NCI-H2196 (cell line): ENCODE data around the gene KRTAP12-3.
"Not testable (repeated sequence)": the region's sequence is repeated elsewhere in the genome, so short reads cannot be mapped to it uniquely, and the experiment has no call there.

ENCODE experiments used
- DNase-seq: peaks from one replicate; lab custom pipeline; 2025; ENCODE audit not compliant: unreplicated experiment; lab: John Stamatoyannopoulos, UW

KRTAP12-3 gene

DNA sequence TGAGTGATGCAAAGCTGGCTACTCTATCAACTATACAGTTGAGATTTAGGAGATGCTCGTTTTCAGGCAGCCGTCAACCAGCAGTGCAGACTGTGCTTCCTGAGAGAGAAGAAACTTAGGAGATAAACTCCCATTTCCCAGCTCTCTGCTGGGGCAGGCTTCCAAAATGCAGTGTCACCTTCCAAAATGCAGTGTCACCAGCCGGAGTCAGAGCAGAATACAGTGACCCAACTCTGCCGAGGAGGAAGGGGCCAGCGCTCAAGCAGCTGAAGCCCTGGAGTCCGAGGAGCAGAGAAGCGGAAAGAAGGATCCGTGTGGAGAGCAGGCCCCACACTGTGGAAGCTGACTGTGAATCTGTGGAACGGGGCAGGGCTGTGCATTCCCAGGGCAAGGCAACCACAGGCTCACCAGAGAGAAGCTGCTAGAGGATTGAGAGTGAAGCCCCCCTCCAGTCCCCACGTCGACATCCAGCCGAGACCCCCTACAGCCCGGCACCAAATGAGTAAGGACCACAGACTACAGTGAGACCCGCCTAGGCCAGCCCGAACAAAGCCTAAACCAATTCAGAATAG lies 24.9 kb downstream of the KRTAP12-3 start:
- DNase-seq, result no peak

DNA sequence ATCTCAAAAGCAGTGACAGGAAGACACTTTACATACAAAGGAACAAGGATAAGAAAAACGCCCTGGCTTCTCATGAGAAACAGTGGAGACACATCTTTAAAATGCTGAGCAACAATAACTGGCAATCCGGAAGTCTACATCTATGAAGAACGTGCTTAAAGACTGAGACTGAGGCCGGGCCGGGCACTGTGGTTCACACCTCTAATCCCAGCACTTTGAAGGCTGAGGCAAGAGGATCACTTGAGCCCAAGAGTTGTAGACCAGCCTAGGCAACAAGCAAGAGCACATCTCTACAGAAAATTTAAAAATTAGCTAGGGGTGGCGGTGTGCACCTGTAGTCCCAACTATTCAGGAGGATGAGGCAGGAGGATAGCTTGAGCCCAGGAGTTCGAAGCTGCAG lies 26.3 kb downstream of the KRTAP12-3 start:
- DNase-seq, result no peak

GRCh38 chr21:44684483-44684882 lies 26.8 kb downstream of the KRTAP12-3 start:
- no peak for DNase-seq

DNA sequence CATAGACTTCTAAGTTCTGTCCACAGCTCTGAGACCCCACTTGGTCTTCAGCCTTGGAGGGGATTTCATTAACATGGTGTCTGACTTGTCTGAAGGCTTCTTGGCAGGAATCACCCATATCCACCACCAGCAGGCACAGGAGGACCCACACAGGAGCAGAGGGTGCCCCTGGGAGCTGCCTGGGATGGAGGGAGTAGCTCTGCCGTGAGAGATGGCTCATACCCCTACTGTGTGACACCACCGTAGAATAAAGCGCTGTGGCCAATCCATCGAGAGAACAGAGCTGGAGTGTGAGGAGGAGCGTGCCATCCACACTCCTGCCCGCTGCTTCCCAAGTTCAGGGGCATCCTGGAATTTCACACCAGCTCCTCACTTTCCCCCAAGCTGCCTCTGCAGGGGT lies 27.3 kb downstream of the KRTAP12-3 start:
- not testable (repeated sequence) for DNase-seq

GRCh38 chr21:44686000-44686781 lies 28.5 kb downstream of the KRTAP12-3 start:
- DNase-seq, result no peak

DNA sequence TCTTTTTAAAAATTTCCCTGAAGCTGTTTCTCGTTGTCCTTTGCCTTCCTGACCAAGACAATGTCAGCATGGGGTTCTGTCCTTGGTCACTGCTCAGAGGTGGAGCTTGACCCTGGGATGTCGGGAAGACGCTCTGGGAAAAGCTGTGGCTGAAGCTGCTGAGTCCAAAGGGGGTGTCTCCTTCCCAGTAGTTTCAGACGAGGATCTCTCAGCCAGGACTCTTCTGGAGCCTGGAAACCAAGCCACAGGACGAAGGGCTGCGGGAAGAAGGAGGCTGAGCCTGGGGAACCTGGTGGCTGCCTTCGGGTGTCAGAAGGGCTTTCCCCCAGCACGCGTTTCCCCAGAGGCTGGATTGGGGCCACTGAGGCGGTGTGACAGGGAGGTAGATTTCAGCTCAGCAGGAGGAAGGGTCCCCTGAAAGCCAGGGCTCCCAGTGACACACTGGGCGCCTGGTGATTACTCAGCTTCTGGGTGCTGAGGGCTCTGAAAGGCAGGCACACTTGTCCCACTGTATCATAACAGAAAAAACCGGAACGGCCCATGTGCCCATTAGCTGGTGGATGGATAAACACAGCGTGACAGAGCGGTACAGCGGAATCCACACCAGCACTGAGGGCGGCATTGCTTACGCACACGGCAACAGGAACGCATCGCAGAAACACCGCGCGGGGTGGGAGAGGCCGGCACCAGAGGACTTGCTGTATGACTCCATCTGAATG lies 29.3 kb downstream of the KRTAP12-3 start:
- DNase-seq, result no peak

- no peak for DNase-seq
Observed at GRCh38 chr21:44687671-44688070, 29.9 kb downstream of the KRTAP12-3 start.

- not testable (repeated sequence) for DNase-seq
Observed at GRCh38 chr21:44689740-44690139, 32.0 kb downstream of the KRTAP12-3 start.

- no peak for DNase-seq
Observed at GRCh38 chr21:44691686-44692085, 34.0 kb downstream of the KRTAP12-3 start.

GRCh38 chr21:44692798-44693512 lies 35.2 kb downstream of the KRTAP12-3 start:
- DNase-seq, result no peak

- no peak for DNase-seq
Observed at GRCh38 chr21:44694776-44695175, 37.0 kb downstream of the KRTAP12-3 start.

DNA sequence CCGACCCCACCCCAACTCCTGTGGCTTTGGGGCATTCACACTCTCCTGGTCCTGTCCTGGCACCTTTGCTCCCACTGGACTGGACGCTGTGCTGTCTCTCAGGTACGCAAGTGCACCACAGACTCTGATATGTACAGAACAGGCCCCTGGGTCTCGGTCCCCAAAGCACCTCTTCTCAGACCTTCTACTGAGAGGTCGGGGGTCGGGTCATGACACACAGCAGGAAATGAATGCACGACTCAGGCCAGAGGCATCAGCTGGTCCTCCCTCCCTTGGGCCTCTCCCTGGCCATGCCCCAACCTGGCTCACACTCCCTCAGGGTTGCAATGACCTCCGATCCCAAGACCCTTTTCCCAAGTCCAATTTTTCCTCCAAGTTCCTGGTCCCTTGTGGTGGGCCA lies 37.5 kb downstream of the KRTAP12-3 start:
- DNase-seq, result no peak

DNA sequence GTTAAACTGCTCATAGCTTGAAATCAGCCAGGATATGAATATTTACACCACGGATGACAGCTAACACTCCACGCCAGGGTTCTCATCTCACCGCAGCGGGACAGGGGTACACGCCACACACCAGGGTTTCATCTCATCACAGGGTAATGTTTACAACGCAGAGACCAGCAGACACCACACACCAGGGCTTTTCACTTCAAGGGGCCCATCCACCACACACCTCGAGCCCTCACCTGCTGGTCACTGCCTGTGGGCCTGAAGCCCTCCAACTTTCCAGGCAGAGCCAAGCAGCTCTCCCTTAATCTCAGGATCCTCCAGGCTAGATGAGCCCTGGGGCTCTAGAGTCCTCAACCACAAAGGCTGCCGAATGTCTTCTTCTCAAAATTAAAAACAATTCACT lies 37.9 kb downstream of the KRTAP12-3 start:
- DNase-seq, result no peak

- no peak for DNase-seq
Observed at GRCh38 chr21:44696572-44696971, 38.8 kb downstream of the KRTAP12-3 start.

DNA sequence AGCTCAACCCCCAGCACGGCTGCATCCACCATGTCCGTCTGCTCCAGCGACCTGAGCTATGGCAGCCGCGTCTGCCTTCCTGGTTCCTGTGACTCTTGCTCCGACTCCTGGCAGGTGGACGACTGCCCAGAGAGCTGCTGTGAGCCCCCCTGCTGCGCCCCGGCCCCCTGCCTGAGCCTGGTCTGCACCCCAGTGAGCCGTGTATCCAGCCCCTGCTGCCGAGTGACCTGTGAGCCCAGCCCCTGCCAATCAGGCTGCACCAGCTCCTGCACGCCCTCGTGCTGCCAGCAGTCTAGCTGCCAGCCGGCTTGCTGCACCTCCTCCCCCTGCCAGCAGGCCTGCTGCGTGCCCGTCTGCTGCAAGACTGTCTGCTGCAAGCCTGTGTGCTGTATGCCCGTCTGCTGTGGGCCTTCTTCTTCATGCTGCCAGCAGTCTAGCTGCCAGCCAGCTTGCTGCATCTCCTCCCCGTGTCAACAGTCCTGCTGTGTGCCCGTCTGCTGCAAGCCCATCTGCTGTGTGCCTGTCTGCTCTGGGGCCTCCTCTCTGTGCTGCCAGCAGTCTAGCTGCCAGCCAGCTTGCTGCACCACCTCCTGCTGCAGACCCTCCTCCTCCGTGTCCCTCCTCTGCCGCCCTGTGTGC lies 39.6 kb downstream of the KRTAP12-3 start, which contains the start of gene KRTAP10-12:
Gene KRTAP10-12, plus strand, starts transcription at position 1 of the 639 bp plus-strand sequence. Its CDS starts 30 bp downstream, at position 31.
- not testable (repeated sequence) for DNase-seq

DNA sequence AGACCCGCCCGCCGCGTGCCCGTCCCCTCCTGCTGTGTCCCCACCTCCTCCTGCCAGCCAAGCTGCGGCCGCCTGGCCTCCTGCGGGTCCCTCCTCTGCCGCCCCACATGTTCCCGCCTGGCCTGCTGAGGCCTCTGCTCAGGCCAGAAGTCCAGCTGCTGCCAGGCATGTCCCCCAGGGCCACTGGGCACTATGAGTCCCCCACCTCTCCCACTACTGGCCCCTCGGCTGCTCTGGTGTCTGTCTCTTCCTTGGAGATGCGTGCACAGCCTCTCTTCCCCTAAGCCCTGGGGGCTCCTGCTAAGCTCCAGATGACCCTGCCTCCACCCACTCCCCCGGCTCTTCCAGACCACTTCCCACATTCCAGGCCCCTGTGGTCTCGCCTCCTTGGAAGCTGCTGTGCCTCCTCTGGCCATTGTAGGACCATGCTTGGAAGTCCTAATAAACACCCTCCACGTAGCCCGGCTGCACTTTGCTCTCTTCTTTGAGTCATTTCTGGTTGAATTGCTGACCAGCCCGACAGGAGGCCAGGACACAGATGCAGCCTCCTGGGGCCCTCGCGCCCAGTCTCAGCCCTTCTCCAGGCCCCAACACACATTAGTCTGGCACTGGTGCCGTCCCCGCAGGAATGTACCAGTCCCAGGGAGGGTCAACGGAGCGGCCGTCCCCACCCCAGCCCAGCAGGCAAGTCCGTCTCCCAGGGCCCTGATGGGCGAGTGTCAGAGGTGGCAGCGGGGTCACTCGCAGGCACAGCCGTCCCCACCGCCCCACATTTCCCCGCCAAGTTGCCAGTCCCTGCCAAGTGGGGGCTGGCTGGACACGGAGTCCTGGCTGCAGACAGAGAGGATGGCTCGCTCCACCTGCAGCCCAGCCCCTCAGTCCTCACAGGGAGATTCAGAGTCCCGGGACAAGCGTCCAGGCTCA lies 40.3 kb downstream of the KRTAP12-3 start:
- DNase-seq, result no peak

GRCh38 chr21:44699502-44700001 lies 41.8 kb downstream of the KRTAP12-3 start:
- no peak for DNase-seq

DNA sequence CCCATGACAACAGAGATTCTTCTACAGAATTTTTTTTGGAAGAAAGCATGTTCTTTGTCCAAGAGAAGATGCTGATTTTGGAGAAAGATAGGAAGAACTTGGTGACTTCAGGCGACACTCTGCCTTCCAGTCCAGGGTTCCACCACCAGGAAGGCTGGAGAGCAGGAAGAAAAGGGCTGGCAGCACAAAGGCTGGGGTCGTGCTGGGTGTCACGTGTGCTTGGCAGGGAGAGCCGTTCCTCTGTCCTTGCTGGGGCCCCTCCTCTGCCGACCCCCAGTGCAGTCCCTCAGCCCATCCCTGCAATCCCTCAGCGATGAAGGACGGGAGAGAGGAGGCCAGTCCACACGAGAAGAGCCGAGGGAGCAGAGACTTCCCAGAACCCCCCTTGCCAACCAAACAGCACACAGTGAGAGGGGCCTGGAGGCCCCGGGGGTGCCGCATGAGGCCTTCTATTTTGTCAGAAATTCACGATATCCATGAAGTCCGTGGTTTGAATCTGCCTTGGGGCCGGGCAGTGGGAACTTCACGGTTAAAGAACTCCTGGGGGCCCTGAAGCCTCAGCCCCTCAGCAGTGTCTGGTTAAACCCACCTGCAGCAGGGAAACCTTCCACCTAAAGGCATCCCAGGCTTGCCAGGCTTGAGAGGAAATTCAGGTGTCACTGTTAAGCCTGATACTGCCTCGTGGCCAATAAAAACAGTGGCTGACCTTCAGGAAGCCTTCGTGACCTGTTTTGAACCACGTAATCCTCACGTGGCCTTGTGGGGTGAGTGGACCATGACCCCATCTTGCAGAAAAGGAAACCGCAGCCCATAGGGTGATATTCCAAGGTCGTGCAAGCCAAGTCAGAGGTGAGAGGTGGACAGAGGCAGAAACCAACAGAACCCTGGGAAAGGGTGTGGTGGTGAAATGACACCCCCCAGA lies 42.6 kb downstream of the KRTAP12-3 start:
- DNase-seq, result no peak

DNA sequence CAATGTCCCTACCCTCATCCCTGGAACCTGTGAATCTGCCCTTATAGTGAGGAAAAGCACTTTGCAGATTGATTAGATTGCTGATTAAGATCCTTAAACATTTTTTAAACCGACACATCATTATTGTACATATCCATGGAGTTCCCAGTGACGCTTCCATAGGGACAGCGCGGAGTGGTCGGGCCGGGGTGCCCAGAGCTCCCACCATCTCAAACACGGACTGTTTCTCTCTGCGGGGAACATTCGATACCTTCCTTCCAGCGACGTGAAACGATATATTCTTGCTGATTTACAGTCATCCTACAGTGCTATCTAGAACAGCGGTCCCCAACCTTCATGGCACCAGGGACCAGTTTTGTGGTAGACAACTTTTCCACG lies 43.3 kb downstream of the KRTAP12-3 start:
- DNase-seq, result no peak
